ENCODE measurements around the gene MAPRE3.

DNA sequence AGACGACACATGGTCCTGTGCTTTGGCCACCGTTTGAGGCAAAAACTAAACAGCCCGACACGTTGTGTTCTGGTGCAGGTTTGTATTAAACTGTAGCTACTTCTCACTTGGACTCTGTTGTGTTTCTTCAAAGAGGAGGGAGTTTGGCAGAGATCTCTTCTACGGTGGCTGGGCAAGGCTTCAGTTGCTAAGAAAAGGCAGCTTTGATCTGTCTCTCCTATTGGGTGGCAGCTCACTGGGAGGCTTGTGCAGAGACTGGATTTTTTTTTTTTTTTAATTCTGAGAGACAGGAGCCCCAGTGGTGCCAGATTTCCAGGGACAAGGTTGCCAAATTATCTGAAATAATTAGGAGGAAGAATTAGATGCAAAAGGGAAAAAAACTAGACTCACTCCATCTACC lies 20.2 kb upstream of the MAPRE3 start:
- no peak for TF ChIP-seq CTCF (IDR thresholded peaks at IDR 0.05; ENCODE audit: extremely low read depth in 1 of 2, insufficient read depth in 1 of 2, low read depth in 1 of 2, low read length in 2 of 2)
- no peak for TF ChIP-seq MYC (IDR thresholded peaks at IDR 0.05; ENCODE audit: low read depth, low read length)
- no peak for TF ChIP-seq POLR2AphosphoS5 (IDR thresholded peaks at IDR 0.05; ENCODE audit: insufficient read depth, low read depth, low read length)
- no peak for TF ChIP-seq EZH2 (IDR thresholded peaks at IDR 0.05; ENCODE audit: borderline replicate concordance, low read depth, low read length, severe bottlenecking)
- no peak for TF ChIP-seq POLR2A (IDR thresholded peaks at IDR 0.05; ENCODE audit: low read depth, low read length)
- TF ChIP-seq, protein P1, sequence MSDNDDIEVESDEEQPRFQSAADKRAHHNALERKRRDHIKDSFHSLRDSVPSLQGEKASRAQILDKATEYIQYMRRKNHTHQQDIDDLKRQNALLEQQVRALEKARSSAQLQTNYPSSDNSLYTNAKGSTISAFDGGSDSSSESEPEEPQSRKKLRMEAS (IDR thresholded peaks at IDR 0.05; ENCODE audit: insufficient read depth, insufficient read length), result no peak

All from endothelial cell of umbilical vein (primary cell).